ENCODE data around the gene HES4. TPM values are rescaled to one million over a fixed set of nuclear protein-coding genes. Genes with fewer than 3 reads are reported as not detected.

Gene HES4
- total RNA-seq, 4 donors from 2014 or later: 17.8 to 30.0 (median 22.6) TPM

DNA sequence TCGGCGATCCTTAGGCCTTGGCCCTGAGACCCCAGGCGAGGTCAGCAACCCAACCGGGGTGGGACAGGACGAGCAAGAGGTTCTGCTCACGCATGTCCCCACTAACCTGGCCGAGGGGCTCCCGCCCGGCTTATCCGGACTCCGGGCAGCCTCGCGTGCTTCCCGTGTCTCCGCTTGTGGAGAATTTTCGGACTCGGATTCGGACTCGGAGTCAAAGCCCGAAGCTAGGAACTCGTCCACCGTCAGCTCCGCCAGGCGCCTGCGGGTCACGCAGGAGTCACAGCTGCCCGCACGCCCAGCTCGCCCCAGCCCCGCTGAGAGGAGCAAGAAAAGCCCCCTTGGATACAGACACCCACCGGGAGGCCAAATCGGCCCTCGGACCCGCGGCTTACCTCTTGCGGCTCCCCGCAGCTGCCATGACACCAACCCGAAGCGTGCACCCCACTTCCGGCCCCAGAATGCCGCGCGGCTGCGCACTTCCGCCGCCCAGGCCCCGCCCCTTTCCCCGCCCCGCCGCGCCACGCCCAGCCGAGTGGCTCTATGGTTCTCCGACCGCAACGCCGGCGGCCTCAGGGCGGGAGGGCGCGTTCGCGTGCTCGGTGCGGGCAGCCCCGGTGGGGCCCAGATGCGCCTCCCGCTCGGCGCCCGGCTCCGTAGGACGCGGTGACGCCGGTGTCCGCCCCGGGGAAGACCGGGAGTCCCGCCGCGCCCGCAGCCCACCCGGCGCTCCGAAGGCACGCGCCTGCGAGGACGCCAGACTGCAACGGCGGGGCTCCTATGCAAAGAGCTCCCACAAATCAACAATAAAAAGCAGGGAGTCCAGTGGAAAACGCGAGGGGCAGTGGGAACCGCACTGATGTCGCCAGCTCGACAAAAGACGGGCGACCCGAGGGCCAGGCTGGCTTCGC lies 40.8 kb downstream of the HES4 start, which contains the start of gene NOC2L:
TSS of gene NOC2L (minus strand) at position 434 of the 908 bp plus-strand sequence. CDS start at position 418, 16 bp downstream.
- peak; percentile 88 for ATAC-seq (ENCODE audit: low FRiP score)
- DNase-seq (ENCODE audit: low spot score): peak; percentile 76
- TF ChIP-seq, protein P1, sequence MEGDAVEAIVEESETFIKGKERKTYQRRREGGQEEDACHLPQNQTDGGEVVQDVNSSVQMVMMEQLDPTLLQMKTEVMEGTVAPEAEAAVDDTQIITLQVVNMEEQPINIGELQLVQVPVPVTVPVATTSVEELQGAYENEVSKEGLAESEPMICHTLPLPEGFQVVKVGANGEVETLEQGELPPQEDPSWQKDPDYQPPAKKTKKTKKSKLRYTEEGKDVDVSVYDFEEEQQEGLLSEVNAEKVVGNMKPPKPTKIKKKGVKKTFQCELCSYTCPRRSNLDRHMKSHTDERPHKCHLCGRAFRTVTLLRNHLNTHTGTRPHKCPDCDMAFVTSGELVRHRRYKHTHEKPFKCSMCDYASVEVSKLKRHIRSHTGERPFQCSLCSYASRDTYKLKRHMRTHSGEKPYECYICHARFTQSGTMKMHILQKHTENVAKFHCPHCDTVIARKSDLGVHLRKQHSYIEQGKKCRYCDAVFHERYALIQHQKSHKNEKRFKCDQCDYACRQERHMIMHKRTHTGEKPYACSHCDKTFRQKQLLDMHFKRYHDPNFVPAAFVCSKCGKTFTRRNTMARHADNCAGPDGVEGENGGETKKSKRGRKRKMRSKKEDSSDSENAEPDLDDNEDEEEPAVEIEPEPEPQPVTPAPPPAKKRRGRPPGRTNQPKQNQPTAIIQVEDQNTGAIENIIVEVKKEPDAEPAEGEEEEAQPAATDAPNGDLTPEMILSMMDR (IDR thresholded peaks at IDR 0.05): no peak

DNA sequence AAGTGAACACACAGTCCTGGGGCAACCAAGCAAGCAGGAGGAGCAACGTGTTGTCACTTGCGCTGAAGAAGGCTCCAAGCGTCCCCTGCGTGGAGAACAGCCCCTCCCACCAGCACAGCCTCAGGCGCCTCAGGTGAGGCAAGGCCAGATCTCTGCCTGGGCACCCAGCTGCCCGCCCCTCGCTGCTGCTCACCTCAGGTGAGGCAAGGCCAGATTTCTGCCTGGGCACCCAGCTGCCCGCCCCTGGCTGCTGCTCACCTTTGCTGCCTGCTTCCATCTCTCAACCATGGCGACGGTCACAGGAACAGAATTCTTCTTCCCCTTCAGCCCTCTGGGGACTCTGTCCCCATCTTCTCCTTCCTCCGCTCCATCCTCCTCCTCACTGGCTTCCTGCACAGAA lies 43.3 kb downstream of the HES4 start:
- no peak for ATAC-seq (ENCODE audit: low FRiP score)
- TF ChIP-seq, protein P1 (IDR thresholded peaks at IDR 0.05): no peak
- no peak for DNase-seq (ENCODE audit: low spot score)

DNA sequence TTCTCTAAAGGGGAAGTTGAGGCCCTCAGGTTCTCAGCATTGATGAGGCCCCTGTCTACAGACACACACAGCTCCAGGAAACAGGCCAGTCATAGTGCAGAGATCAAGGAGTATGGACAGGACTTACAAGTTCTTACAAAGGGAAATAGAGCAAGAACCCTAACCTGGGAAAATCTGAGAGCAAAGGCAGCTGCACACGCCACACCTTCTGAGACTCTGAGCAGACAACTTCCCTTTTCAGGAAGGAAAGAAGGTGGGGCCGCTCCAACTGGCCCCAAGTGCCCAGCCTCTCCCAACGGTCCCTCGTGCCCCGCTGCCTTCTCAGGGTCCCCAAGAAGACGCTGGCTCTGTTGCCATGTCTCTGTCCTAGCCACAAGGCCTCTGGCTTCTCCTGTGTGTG lies 44.4 kb downstream of the HES4 start:
- no peak for DNase-seq (ENCODE audit: low spot score)
- TF ChIP-seq, protein P1 (IDR thresholded peaks at IDR 0.05): no peak
- no peak for ATAC-seq (ENCODE audit: low FRiP score)

DNA sequence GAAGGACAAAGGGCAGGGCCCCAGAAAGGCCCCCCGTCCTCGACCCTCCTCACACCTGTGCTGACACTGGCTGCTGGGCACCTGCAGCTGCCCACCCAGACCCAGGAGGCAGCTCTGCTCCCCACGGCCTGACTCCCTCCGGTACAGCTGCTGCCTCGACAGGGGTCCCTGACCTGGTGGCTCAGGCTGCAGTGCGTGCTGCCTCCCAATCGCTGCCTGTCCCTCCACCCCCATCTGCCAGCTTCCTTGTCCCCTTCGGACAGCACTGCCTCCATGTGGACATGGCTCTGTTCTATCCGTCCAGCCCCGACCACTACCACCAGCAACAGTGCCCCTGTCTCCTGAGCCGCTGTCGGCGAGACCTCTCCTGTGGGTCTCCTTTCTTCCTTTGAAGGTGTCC lies 45.0 kb downstream of the HES4 start:
- TF ChIP-seq, protein P1 (IDR thresholded peaks at IDR 0.05): no peak
- ATAC-seq (ENCODE audit: low FRiP score) (no peak), DNase-seq (ENCODE audit: low spot score) (no peak)

DNA sequence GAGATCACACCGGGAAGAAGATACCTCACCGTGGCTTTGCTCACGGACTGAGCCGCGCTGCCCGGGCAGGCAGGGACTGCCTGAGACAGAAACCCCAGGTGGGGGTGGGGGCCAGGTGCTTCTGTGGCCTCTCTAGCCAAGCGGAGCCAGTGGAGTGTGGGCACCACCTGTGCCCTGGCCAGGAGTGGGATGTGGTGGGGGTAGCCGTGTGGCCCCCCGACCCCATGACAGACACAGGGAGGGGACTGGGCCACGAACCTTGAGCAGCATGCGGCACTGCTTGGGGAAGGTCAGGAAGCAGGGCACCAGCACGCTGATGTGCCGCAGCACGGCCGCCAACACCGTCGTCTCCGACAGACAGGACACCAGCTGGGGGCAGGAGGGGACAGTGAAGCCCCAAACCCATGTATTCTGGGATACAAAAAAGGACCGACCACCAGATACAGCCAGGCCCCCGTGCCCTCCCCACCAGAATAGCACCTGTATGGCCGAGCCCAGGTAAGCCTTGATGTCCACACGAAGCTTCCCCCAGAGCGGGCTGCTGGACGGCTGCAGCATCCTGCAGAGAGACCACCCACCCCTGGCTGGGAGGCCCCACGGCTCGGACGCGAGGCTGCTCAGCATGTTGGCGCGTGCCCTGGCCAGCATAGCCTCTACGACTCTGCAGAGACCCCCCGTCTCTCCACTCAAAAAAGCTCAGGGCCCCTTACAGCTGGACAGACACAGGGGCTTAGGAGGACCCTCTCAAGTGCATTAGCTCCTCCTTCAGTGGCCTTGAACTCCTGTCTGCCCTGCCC lies 46.2 kb downstream of the HES4 start:
- ATAC-seq (ENCODE audit: low FRiP score) (no peak), DNase-seq (ENCODE audit: low spot score) (no peak)
- TF ChIP-seq, protein P1 (IDR thresholded peaks at IDR 0.05): no peak

DNA sequence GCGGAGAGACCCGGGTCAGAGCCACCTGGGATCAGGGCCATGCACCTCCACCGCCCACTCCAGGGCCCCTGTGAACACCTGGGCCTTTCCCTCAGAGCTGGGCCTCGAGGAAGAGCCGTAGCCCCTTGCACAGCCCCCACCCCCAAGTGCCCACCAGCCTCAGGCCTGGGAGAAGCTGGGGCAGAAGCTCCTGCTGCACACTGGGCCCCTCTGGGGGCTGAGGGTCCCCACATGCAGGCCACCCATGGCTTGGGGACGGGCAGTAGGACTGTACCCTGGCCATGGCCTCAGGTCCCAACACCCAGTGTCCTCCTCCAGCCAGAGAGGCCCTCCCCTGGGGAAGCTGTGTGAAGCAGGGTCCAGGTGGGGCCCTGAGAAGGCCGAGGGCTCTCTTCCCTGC lies 47.3 kb downstream of the HES4 start:
- TF ChIP-seq, protein P1 (IDR thresholded peaks at IDR 0.05): no peak
- DNase-seq (ENCODE audit: low spot score) (no peak), ATAC-seq (ENCODE audit: low FRiP score) (no peak)

All from omental fat pad (tissue), 4 donors.